Stimulated activated CD8-positive, alpha-beta memory T cell treated with anti-CD3 and anti-CD28 coated beads, Interleukin-12 subunit alpha, Interleukin-12 subunit beta, amount 100 ng/mL, for 24 hours (primary cell): ENCODE results near the gene DCAF11.

ENCODE experiments used
- DNase-seq: peaks from one replicate; pipeline ENCODE4 v3.0.0-alpha.2; 2020; ENCODE audit errors: extremely low read depth

The DCAF11 gene

GRCh38 chr14:24121210-24121609, 6.6 kb downstream of the DCAF11 start:
- DNase-seq: no peak

GRCh38 chr14:24122416-24122815, 7.8 kb downstream of the DCAF11 start:
- no peak for DNase-seq

GRCh38 chr14:24122898-24123297, 8.3 kb downstream of the DCAF11 start:
- DNase-seq: no peak

- DNase-seq: no peak
Observed at GRCh38 chr14:24123424-24124417, 9.1 kb downstream of the DCAF11 start.

GRCh38 chr14:24126939-24127338, 12.4 kb downstream of the DCAF11 start:
- no peak for DNase-seq

- DNase-seq: no peak
Observed at GRCh38 chr14:24127673-24128072, 13.1 kb downstream of the DCAF11 start.

- no peak for DNase-seq
Observed at GRCh38 chr14:24129410-24129998, 14.9 kb downstream of the DCAF11 start.

GRCh38 chr14:24130380-24130716, 15.8 kb downstream of the DCAF11 start, which contains the start of gene FITM1:
TSS of gene FITM1 (plus strand) at chr14:24130659. CDS start at chr14:24131564, 905 bp downstream.
- no peak for DNase-seq

- DNase-seq: no peak
Observed at GRCh38 chr14:24130717-24131548, 16.4 kb downstream of the DCAF11 start.

GRCh38 chr14:24131549-24131966, 17.0 kb downstream of the DCAF11 start:
- DNase-seq: no peak

GRCh38 chr14:24132061-24132685, 17.6 kb downstream of the DCAF11 start:
- DNase-seq: no peak

GRCh38 chr14:24132976-24133375, 18.4 kb downstream of the DCAF11 start:
- no peak for DNase-seq

GRCh38 chr14:24133735-24134134, 19.2 kb downstream of the DCAF11 start:
- DNase-seq: no peak

GRCh38 chr14:24135584-24135833, 20.9 kb downstream of the DCAF11 start:
- no peak for DNase-seq

- peak; percentile 83 for DNase-seq
Observed at GRCh38 chr14:24135834-24136683, 21.5 kb downstream of the DCAF11 start, which contains the start of gene PSME1. TSS of gene PSME1 (plus strand) at chr14:24136194. CDS start at chr14:24136263, 69 bp downstream.

GRCh38 chr14:24136684-24137528, 22.3 kb downstream of the DCAF11 start:
- DNase-seq: no peak

- DNase-seq: no peak
Observed at GRCh38 chr14:24137529-24138395, 23.2 kb downstream of the DCAF11 start.

- no peak for DNase-seq
Observed at GRCh38 chr14:24138396-24139271, 24.1 kb downstream of the DCAF11 start.
